Astrocyte of the cerebellum (primary cell): Measurements from ENCODE around the gene HSD17B3.
"Not testable (repeated sequence)": the region's sequence is repeated elsewhere in the genome, so short reads cannot be mapped to it uniquely, and the experiment has no call there.

ENCODE experiments used
- DNase-seq: peaks from one replicate; pipeline ENCODE4 v3.0.0-alpha.2; 2011; ENCODE audit warnings: low read depth
- H3K4me3 ChIP-seq: 2 replicates; pipeline ENCODE4 v1.5.1; 2011; ENCODE audit warnings: mild to moderate bottlenecking, low read depth, low read length, moderate library complexity
- in situ Hi-C: cut with HindIII; loops from 2 replicates; pipeline ENCODE4 v1.10.0; 2017; ENCODE audit warnings: low sequenced_read_pairs
- TF ChIP-seq, protein P1 (sequence below): IDR thresholded peaks from 2 replicates; pipeline ENCODE4 v1.5.1; 2012; ENCODE audit warnings: low read length, low read depth, moderate library complexity, mild to moderate bottlenecking; ENCODE audit errors: missing control alignments

HSD17B3 gene

GRCh38 chr9:96192710-96193109 is 109.3 kb downstream of the HSD17B3 start:
- TF ChIP-seq, protein P1, sequence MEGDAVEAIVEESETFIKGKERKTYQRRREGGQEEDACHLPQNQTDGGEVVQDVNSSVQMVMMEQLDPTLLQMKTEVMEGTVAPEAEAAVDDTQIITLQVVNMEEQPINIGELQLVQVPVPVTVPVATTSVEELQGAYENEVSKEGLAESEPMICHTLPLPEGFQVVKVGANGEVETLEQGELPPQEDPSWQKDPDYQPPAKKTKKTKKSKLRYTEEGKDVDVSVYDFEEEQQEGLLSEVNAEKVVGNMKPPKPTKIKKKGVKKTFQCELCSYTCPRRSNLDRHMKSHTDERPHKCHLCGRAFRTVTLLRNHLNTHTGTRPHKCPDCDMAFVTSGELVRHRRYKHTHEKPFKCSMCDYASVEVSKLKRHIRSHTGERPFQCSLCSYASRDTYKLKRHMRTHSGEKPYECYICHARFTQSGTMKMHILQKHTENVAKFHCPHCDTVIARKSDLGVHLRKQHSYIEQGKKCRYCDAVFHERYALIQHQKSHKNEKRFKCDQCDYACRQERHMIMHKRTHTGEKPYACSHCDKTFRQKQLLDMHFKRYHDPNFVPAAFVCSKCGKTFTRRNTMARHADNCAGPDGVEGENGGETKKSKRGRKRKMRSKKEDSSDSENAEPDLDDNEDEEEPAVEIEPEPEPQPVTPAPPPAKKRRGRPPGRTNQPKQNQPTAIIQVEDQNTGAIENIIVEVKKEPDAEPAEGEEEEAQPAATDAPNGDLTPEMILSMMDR, result no peak
- no peak overlapping the region for H3K4me3 ChIP-seq
- in situ Hi-C loops, result no loop called here
- DNase-seq, result no peak

- DNase-seq, result no peak
Observed at GRCh38 chr9:96189995-96190394, 112.0 kb downstream of the HSD17B3 start.

GRCh38 chr9:96189581-96189980 is 112.4 kb downstream of the HSD17B3 start:
- DNase-seq, in situ Hi-C loops, H3K4me3 ChIP-seq: not testable (repeated sequence)

More at GRCh38 chr9:96189995-96190394, 112.0 kb downstream of the HSD17B3 start:
- no peak overlapping the region for H3K4me3 ChIP-seq
- in situ Hi-C loops, result no loop called here
- TF ChIP-seq, protein P1, result no peak

- in situ Hi-C loops, result no loop called here
Observed at GRCh38 chr9:96188571-96188970, 113.4 kb downstream of the HSD17B3 start.

GRCh38 chr9:96187151-96187555 is 114.8 kb downstream of the HSD17B3 start:
- TF ChIP-seq, protein P1, result no peak
- H3K4me3 ChIP-seq, result no peak overlapping the region
- in situ Hi-C loops, result no loop called here

More at GRCh38 chr9:96188571-96188970, 113.4 kb downstream of the HSD17B3 start:
- DNase-seq, result no peak
- H3K4me3 ChIP-seq, result no peak overlapping the region
- TF ChIP-seq, protein P1, result no peak

GRCh38 chr9:96186591-96187011 is 115.4 kb downstream of the HSD17B3 start:
- no peak for DNase-seq
- TF ChIP-seq, protein P1, result no peak
- H3K4me3 ChIP-seq, result no peak overlapping the region
- in situ Hi-C loops, result no loop called here

More at GRCh38 chr9:96187151-96187555, 114.8 kb downstream of the HSD17B3 start:
- no peak for DNase-seq

GRCh38 chr9:96185518-96186156 is 116.3 kb downstream of the HSD17B3 start:
- TF ChIP-seq, protein P1, result no peak
- in situ Hi-C loops, result no loop called here
- DNase-seq, result no peak
- H3K4me3 ChIP-seq, result no peak overlapping the region
